ENCODE measurements around the gene SMAD3. TPM values are rescaled to one million over a fixed set of nuclear protein-coding genes. Genes with fewer than 3 reads are reported as not detected.

SMAD3 gene
- polyA plus RNA-seq, 1 experiment, result 59.4 TPM

- DNase-seq (ENCODE audit: low read depth), result no peak
- POLR2A ChIA-PET, result no interaction called here
Observed at GRCh38 chr15:67083135-67083762, 17.8 kb downstream of the SMAD3 start.

GRCh38 chr15:67084561-67084960, 19.2 kb downstream of the SMAD3 start:
- Histone ChIP-seq H3K4me3 (ENCODE audit: low read depth, low read length) (no peak overlapping the region), H3K27me3 (ENCODE audit: control insufficient read depth, insufficient read depth, low read length) (no peaks in the 10 kb centered on the region), H3K36me3 (ENCODE audit: control insufficient read depth, insufficient read depth, low read length) (no peaks in the 10 kb centered on the region; the same call in 1 of the 2 replicates)
- ChIA-PET CTCF (interaction anchor here (0.8 kb wide), 1 partner anchor 22 kb away, joined by 3 read pairs; no protein-coding TSS in a partner anchor), POLR2A (no interaction called here)
- TF ChIP-seq CTCF (IDR thresholded peaks at IDR 0.05; ENCODE audit: insufficient read depth, low read depth, low read length), result no peak
- no peak for DNase-seq (ENCODE audit: low read depth)

More at GRCh38 chr15:67083135-67083762, 17.8 kb downstream of the SMAD3 start:
- CTCF ChIA-PET, result interaction anchor here (0.6 to 1.2 kb wide), 2 partner anchors 11 to 137 kb away, joined by 3 read pairs; no protein-coding TSS in a partner anchor
- Histone ChIP-seq H3K27me3 (ENCODE audit: control insufficient read depth, insufficient read depth, low read length) (no peaks in the 10 kb centered on the region), H3K4me3 (ENCODE audit: low read depth, low read length) (no peak overlapping the region), H3K36me3 (ENCODE audit: control insufficient read depth, insufficient read depth, low read length) (no peaks in the 10 kb centered on the region; the same call in 1 of the 2 replicates)
- no peak for TF ChIP-seq CTCF (IDR thresholded peaks at IDR 0.05; ENCODE audit: insufficient read depth, low read depth, low read length)

GRCh38 chr15:67085237-67085817, 19.9 kb downstream of the SMAD3 start:
- Histone ChIP-seq H3K27me3 (ENCODE audit: control insufficient read depth, insufficient read depth, low read length) (no peaks in the 10 kb centered on the region), H3K36me3 (ENCODE audit: control insufficient read depth, insufficient read depth, low read length) (no peaks in the 10 kb centered on the region; the same call in 1 of the 2 replicates), H3K4me3 (ENCODE audit: low read depth, low read length) (no peak overlapping the region)
- DNase-seq (ENCODE audit: low read depth), result no peak
- ChIA-PET POLR2A (no interaction called here), CTCF (interaction anchor here (0.7 kb wide), 1 partner anchor 32 kb away, joined by 3 read pairs; no protein-coding TSS in a partner anchor)
- TF ChIP-seq CTCF (IDR thresholded peaks at IDR 0.05; ENCODE audit: insufficient read depth, low read depth, low read length), result no peak

- peak; percentile 70 for DNase-seq (ENCODE audit: low read depth)
- CTCF ChIA-PET, result interaction anchor here (0.7 kb wide), 1 partner anchor 31 kb away, joined by 3 read pairs; no protein-coding TSS in a partner anchor
- no peaks in the 10 kb centered on the region for H3K27me3 ChIP-seq (ENCODE audit: control insufficient read depth, insufficient read depth, low read length)
- POLR2A ChIA-PET, result interaction anchor here (0.6 kb wide), 1 partner anchor 109 kb away, joined by 3 read pairs; no protein-coding TSS in a partner anchor
- no peak overlapping the region for H3K4me3 ChIP-seq (ENCODE audit: low read depth, low read length)
- no peaks in the 10 kb centered on the region; the same call in 1 of the 2 replicates for H3K36me3 ChIP-seq (ENCODE audit: control insufficient read depth, insufficient read depth, low read length)
- TF ChIP-seq CTCF (IDR thresholded peaks at IDR 0.05; ENCODE audit: insufficient read depth, low read depth, low read length), result no peak
Observed at GRCh38 chr15:67085818-67086636, 20.6 kb downstream of the SMAD3 start.

- no peak for TF ChIP-seq CTCF (IDR thresholded peaks at IDR 0.05; ENCODE audit: insufficient read depth, low read depth, low read length)
- Histone ChIP-seq H3K27me3 (ENCODE audit: control insufficient read depth, insufficient read depth, low read length) (no peaks in the 10 kb centered on the region), H3K36me3 (ENCODE audit: control insufficient read depth, insufficient read depth, low read length) (no peaks in the 10 kb centered on the region), H3K4me3 (ENCODE audit: low read depth, low read length) (no peak overlapping the region)
- ChIA-PET POLR2A (no interaction called here), CTCF (no interaction called here)
- no peak for DNase-seq (ENCODE audit: low read depth)
Observed at GRCh38 chr15:67086637-67086914, 21.2 kb downstream of the SMAD3 start.

Data from BJ (cell line).